GM19324 (cell line): ENCODE measurements around the gene COL23A1.

Source experiments
- ATAC-seq: cut with Tn5 transposase; IDR thresholded peaks from one replicate; pipeline ENCODE4 v1.9.1; 2021; ENCODE audit warnings: mild to moderate bottlenecking, moderate library complexity; ENCODE audit not compliant: unreplicated experiment, low FRiP score

COL23A1 gene

GRCh38 chr5:178560911-178561310 is 29.3 kb downstream of the COL23A1 start:
- ATAC-seq, result no peak

- no peak for ATAC-seq
These were observed 32.8 kb downstream of the COL23A1 start for GRCh38 chr5:178557416-178557815.

GRCh38 chr5:178555771-178556211 is 34.4 kb downstream of the COL23A1 start:
- no peak for ATAC-seq

- no peak for ATAC-seq
These were observed 35.2 kb downstream of the COL23A1 start for GRCh38 chr5:178555005-178555404.

- ATAC-seq, result no peak
These were observed 35.9 kb downstream of the COL23A1 start for GRCh38 chr5:178554311-178554710.

- no peak for ATAC-seq
These were observed 36.7 kb downstream of the COL23A1 start for GRCh38 chr5:178553517-178553916.

- no peak for ATAC-seq
These were observed 38.7 kb downstream of the COL23A1 start for GRCh38 chr5:178551468-178551867.

GRCh38 chr5:178551059-178551458 is 39.1 kb downstream of the COL23A1 start:
- ATAC-seq, result no peak

GRCh38 chr5:178548746-178549145 is 41.4 kb downstream of the COL23A1 start:
- ATAC-seq, result no peak

- ATAC-seq, result no peak
These were observed 42.3 kb downstream of the COL23A1 start for GRCh38 chr5:178547753-178548415.

- ATAC-seq, result no peak
These were observed 43.0 kb downstream of the COL23A1 start for GRCh38 chr5:178547052-178547666.

GRCh38 chr5:178546675-178547033 is 43.5 kb downstream of the COL23A1 start:
- no peak for ATAC-seq

- no peak for ATAC-seq
These were observed 44.1 kb downstream of the COL23A1 start for GRCh38 chr5:178545941-178546674.

GRCh38 chr5:178545176-178545575 is 45.0 kb downstream of the COL23A1 start:
- no peak for ATAC-seq

- no peak for ATAC-seq
These were observed 45.9 kb downstream of the COL23A1 start for GRCh38 chr5:178544166-178544834.

GRCh38 chr5:178542455-178542854 is 47.7 kb downstream of the COL23A1 start:
- no peak for ATAC-seq

GRCh38 chr5:178540526-178540925 is 49.7 kb downstream of the COL23A1 start:
- no peak for ATAC-seq

- no peak for ATAC-seq
These were observed 51.4 kb downstream of the COL23A1 start for GRCh38 chr5:178538741-178539229.

GRCh38 chr5:178537467-178538371 is 52.5 kb downstream of the COL23A1 start:
- no peak for ATAC-seq
